HL-60 (cell line): ENCODE results near the gene CCDC154.

Experiments used
- CTCF ChIP-seq: IDR thresholded peaks from one replicate; pipeline ENCODE4 v1.5.1; 2011; ENCODE audit warnings: low read length, control low read depth, inconsistent platforms; ENCODE audit not compliant: insufficient read depth
- GABPA ChIP-seq: IDR thresholded peaks from 2 replicates; pipeline ENCODE4 v1.6.1; 2012; ENCODE audit warnings: low read depth
- POLR2AphosphoS5 ChIP-seq: IDR thresholded peaks from 2 replicates; pipeline ENCODE4 v1.6.1; 2012; ENCODE audit warnings: low read depth
- REST ChIP-seq: IDR thresholded peaks from 2 replicates; pipeline ENCODE4 v1.6.1; 2012; ENCODE audit warnings: low read depth; ENCODE audit not compliant: insufficient replicate concordance
- SPI1 ChIP-seq: IDR thresholded peaks from 2 replicates; pipeline ENCODE4 v1.6.1; 2012; ENCODE audit warnings: low read depth, mild to moderate bottlenecking, borderline replicate concordance

- no peak for TF ChIP-seq CTCF
- peak; percentile 79; the same call in 1 of the 2 replicates for TF ChIP-seq POLR2AphosphoS5
- peak; percentile 19 for TF ChIP-seq REST
- peak; percentile 80 for TF ChIP-seq GABPA
- no peak for TF ChIP-seq SPI1
These were observed 43.2 kb upstream of the CCDC154 start for GRCh38 chr16:1487395-1488053.
